Measurements from ENCODE around the gene FUT7. TPM values are rescaled to one million over a fixed set of nuclear protein-coding genes. Genes with fewer than 3 reads are reported as not detected.

The FUT7 gene
- total RNA-seq, 2 donors from 2014 or later = 10.0 to 17.8 TPM

DNA sequence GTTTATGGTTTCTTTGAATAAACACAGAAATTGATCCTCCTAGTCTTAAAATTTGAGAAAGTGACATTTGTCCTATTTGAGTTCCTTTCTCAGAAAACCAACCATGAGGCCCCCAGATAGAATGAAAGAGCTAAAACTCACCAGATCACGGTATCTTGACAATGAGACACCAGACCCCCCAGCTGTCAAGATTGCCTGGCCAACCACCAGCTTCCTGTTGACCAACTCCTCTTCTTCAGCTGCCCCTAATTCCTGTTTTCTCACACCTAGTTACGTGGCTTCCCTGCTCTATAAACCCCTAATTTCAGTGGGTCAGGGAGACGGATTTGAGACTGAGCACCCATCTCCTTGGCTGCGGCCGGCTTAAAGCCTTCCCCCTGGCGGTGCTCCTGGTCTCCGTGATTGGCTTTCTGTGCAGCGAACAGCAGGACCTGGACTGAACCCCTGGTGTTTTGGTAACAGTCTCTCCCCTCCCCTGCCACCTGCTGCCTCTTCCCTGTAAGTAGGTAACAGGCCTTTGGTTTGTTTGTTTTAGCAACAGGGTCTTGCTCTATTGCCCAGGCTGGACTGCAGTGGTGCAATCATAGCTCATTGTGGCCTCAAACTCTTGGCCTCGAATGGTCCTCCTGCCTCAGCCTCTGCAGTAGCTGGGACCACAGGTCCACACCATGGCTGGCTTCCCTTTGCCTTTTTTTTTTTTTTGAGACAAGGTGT, 26.8 kb upstream of the FUT7 start:
- no peaks in the 10 kb centered on the region for H3K36me3 Mint-ChIP-seq
- no peaks in the 10 kb centered on the region for H3K4me1 Mint-ChIP-seq (ENCODE audit: low read depth in 2 of 2)
- H3K9me3 Mint-ChIP-seq = no peaks in the 10 kb centered on the region
- H3K4me3 Mint-ChIP-seq = no peak overlapping the region
- peaks cover 0 to 3% of the 10 kb centered on the region in 2 donors for H3K27me3 Mint-ChIP-seq
- DNase-seq (ENCODE audit: low spot score) (no peak), ATAC-seq (no peak)
- no peak overlapping the region for H3K27ac Mint-ChIP-seq

DNA sequence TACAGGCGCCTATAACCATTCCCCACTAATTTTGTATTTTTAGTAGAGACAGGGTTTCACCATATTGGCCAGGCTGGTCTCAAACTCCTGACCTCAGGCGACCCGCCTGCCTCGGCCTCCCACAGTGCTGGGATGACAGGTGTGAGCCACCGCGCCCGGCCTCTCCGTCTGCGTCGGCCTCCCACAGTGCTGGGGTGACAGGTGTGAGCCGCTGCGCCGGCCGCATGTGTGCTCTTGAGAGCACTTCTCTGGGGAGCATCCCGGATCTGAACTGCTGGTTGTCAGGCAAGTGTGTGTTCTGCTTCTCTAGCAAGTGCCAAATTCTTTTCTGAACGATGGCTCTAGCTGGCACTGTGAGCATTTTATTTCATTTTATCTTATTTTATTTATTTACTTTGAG, 25.7 kb upstream of the FUT7 start:
- ATAC-seq (no peak), DNase-seq (ENCODE audit: low spot score) (no peak)
- no peaks in the 10 kb centered on the region for H3K36me3 Mint-ChIP-seq
- no peak overlapping the region for H3K4me3 Mint-ChIP-seq
- peaks cover 0 to 3% of the 10 kb centered on the region in 2 donors for H3K27me3 Mint-ChIP-seq
- H3K4me1 Mint-ChIP-seq (ENCODE audit: low read depth in 2 of 2) = no peaks in the 10 kb centered on the region
- H3K9me3 Mint-ChIP-seq = no peaks in the 10 kb centered on the region
- H3K27ac Mint-ChIP-seq = no peak overlapping the region

DNA sequence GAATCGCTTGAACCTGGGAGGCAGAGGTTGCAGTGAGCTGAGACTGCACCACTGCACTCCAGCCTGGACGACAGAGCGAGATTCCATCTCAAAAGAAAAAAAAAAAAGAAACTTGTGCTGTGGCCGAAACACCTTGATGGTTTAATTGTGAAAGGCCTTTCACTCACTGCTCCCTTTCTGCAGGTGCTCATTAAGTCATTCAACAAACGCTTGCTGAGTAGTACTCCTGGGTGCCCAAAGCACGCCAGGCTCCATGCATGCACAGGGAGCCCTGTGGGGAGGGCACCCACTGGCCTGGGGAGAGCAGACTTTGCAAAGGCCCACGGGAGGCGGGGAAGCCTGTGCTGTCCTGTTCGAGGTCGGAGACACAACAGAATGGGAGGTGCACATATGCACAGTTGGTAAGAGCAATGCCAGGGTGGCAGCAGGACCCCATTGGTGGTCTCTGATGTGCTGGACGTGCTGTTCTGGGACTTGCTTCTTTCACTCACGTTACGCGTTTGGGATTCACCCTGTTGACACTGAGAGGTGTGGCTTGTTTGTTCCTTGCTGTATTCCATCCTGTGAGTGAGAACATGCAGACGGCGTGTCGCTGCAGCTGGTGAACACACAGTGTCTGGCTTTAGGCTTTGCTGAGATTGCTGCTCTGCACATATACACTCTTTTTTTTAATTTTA, 25.0 kb upstream of the FUT7 start:
- no peaks in the 10 kb centered on the region for H3K36me3 Mint-ChIP-seq
- no peak overlapping the region for H3K4me3 Mint-ChIP-seq

DNA sequence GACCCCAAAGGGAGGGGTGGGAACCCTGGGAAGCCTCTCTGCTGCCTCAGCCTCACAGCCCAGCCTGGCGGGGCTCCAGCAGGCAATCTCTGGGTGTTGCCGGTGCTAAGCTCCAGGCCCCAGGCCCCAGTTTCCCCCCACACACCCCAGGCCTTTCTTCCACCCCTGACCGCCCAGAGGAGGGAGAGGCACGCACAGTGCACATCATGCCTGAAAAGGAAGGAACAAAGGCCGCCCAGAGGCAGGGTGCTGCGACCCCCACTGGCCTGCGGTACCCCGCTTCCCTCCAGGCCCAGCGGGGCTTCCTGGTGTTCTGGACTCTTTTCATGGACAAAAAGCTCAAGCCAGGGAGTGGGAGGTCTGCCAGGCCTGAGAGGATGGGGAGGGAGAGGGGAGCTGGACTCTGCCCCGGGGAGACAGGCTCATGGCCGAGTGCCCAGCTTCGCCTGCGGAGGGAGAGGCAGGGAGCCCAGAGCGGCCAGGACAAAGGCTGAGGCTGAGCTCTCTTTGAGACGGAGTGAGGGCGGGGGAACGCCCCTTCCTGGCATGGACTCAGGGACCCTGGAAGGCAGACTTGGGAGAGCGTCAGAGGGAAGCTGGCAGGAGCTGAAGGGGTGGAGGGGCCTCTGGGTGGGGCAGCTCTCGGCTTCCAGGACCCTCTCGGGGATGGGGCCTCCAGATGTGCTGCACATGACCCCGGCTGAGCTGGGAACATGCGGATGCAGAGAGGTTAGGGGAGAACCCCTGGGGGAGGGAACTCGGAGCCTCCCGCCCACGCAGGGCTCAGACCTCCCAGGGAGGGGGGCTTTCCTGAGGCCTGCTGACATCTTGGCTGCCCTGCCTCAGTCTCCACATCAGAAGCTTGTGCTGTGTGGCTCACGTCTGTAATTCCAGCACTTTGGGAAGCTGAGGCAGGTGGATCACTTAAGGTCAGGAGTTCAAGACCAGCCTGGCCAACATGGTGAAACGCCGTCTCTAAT, 23.8 kb upstream of the FUT7 start:
- H3K4me1 Mint-ChIP-seq (ENCODE audit: low read depth in 2 of 2) = no peaks in the 10 kb centered on the region
- H3K4me3 Mint-ChIP-seq = no peak overlapping the region
- H3K27ac Mint-ChIP-seq = no peak overlapping the region
- H3K27me3 Mint-ChIP-seq = peaks cover 0 to 3% of the 10 kb centered on the region in 2 donors
- no peak for DNase-seq (ENCODE audit: low spot score)
- no peak for ATAC-seq
- H3K36me3 Mint-ChIP-seq = no peaks in the 10 kb centered on the region
- no peaks in the 10 kb centered on the region for H3K9me3 Mint-ChIP-seq

More for the DNA sequence above, 25.0 kb upstream of the FUT7 start:
- H3K9me3 Mint-ChIP-seq = no peaks in the 10 kb centered on the region
- H3K27me3 Mint-ChIP-seq = peaks cover 0 to 3% of the 10 kb centered on the region in 2 donors
- DNase-seq (ENCODE audit: low spot score) = no peak
- H3K4me1 Mint-ChIP-seq (ENCODE audit: low read depth in 2 of 2) = no peaks in the 10 kb centered on the region
- no peak for ATAC-seq
- no peak overlapping the region for H3K27ac Mint-ChIP-seq

DNA sequence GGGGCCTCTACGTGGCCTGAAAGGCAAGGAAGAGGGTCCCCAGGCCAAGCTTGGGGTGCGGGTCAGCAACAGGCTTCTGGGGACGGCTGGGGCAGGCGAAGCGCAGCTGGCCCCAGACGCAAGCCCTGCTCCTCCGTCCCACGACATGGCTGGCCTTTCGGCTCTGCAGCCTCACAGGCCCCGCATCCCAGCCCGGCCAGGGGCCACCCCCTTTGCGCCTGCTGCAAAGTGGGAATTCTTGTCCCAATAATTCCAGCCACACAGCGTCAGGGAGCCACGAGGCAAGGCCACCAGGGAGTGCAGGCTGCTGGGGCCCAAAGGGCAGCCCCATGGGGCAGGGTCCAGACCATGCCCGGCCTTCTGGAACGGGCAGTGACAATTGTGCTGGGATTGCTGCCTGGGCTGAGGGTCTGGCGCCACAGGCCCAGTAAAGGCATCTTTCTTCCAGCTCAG, 23.1 kb upstream of the FUT7 start:
- Mint-ChIP-seq H3K27ac (no peak overlapping the region), H3K4me1 (ENCODE audit: low read depth in 2 of 2) (no peaks in the 10 kb centered on the region), H3K4me3 (no peak overlapping the region), H3K9me3 (no peaks in the 10 kb centered on the region), H3K36me3 (no peaks in the 10 kb centered on the region), H3K27me3 (peaks cover 2 to 5% of the 10 kb centered on the region in 2 donors)
- DNase-seq (ENCODE audit: low spot score) (no peak), ATAC-seq (no peak)

DNA sequence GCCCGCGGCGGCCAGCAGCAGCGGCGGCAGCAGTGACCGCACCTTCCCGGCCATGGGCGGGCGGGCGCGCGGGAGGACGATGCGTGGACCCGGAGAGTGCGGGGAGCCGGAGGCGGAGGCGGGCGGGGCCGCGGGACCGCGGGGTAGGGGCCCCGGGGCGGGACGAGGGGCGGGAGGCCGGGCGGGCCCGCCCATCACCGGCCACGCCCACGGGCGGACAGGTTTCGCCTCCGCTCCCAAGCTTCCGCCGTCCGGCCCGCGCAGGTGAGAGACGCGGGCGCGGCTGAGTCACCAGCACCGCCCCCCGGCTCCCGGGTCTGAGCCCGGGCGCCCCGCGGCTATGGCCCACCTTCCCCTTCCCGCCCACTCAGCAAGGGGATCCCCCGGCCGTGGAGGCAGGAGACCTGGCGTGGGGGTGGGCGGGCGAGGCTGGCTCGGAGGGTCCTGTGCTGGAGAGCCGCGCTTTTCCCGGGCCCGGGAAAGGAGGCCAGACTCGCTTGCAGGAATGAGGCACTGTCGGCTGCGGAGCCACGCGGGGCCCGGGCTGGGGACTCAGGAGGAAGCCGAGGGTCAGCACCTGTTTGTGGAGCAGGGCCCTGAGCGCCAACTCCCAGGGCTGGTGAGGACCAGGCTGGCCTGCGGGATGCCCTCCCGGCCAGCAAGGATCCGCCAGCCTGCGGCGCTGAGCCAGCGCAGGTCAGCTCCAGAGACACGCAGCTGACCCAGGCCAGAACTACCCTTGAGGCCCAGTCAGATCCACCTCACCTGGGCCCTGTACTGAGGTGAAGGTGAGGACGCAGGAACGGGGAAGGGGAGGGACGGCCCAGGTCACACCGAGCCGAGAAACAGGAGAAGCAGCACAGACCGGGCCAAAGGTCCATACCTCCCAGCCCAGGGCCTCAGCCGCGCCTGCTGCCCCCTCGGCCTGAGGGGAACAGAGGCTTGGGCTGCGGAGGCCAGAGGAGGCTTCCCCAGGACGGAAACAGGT, 22.4 kb upstream of the FUT7 start, which contains the start of gene ENTPD2:
Gene ENTPD2, minus strand, starts transcription at position 118 of the 988 bp plus-strand sequence. Its CDS starts 64 bp downstream, at position 54.
- no peaks in the 10 kb centered on the region for H3K9me3 Mint-ChIP-seq
- H3K4me3 Mint-ChIP-seq = no peak within 1 kb of the TSS
- no peaks in the 10 kb centered on the region for H3K36me3 Mint-ChIP-seq
- DNase-seq (ENCODE audit: low spot score) = no peak
- peaks cover 0 to 6% of the 10 kb centered on the region in 2 donors for H3K4me1 Mint-ChIP-seq (ENCODE audit: low read depth in 2 of 2)
- H3K27ac Mint-ChIP-seq = no peak within 1 kb of the TSS
- H3K27me3 Mint-ChIP-seq = peaks cover 8 to 11% of the 10 kb centered on the region in 2 donors
- ATAC-seq = peak; percentile 42 to 75

DNA sequence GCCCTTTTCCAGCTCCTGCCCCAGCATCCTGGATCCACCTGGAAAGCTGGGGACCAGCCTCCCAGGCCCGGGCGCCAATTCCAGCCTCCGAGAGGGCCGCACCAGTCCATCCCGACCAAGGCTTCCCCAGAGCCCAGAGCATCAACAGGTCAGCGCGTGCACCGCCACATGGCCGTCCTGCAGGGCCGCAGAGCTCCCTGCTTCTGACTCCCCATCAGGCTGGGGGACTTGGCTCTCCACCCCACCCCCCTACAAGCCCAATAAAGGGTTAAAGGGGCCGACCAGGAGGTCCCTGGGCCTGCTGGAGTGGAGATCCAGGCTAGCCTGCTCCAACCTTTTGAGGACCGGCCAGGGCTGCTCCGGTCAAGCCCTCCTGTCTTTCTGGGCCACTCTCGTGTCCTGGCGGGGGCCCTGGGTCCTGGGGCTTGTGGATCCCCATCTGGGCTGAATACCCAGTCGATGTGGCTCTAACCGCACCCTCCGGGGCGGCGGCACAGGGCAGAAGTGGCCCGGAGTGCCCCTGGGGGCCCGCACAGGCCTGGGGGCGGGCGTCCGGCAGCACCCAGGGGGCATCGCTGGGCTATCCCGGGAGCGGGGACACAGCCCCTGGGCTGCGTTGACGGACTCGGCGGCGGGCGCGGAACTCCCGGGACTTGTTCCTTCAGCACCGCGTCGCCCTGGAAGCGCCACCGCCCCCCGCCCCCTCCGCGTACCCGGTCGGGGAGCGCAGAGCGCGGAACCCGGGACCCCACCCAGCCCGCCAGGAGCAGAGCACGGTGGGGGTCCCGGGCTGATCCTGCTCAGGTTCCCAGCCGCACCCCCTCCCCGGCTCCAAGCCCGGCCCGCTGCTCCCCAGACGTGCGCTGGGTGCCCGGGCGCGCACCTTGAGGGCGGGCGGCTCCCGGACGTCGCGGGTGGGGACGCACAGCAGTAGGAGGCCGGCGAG, 21.4 kb upstream of the FUT7 start:
- Mint-ChIP-seq H3K27ac (no peak overlapping the region), H3K4me3 (no peak overlapping the region), H3K9me3 (no peaks in the 10 kb centered on the region), H3K27me3 (peaks cover 8 to 11% of the 10 kb centered on the region in 2 donors), H3K36me3 (no peaks in the 10 kb centered on the region), H3K4me1 (ENCODE audit: low read depth in 2 of 2) (peaks cover 0 to 6% of the 10 kb centered on the region in 2 donors)
- ATAC-seq (no peak), DNase-seq (ENCODE audit: low spot score) (no peak)

DNA sequence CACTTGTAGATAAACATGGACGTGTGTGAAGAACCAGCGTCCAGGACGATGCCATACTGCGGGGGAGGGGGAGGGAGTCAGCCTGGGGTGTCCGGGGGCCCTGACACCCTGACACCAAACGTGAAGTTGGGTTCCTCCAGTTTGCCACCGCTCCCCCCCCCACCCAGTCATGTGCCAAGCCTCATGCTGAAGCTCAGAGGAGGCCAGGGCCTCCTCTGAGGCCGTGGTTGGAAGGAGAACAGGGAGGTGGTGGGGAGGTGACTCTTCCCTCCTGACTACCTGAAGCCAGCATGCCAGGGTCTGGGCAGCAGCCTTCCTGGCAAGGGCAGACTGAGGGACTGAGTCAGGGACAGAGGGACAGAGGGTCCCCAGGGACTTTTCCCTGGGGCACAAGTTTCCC, 20.4 kb upstream of the FUT7 start:
- ATAC-seq = no peak

DNA sequence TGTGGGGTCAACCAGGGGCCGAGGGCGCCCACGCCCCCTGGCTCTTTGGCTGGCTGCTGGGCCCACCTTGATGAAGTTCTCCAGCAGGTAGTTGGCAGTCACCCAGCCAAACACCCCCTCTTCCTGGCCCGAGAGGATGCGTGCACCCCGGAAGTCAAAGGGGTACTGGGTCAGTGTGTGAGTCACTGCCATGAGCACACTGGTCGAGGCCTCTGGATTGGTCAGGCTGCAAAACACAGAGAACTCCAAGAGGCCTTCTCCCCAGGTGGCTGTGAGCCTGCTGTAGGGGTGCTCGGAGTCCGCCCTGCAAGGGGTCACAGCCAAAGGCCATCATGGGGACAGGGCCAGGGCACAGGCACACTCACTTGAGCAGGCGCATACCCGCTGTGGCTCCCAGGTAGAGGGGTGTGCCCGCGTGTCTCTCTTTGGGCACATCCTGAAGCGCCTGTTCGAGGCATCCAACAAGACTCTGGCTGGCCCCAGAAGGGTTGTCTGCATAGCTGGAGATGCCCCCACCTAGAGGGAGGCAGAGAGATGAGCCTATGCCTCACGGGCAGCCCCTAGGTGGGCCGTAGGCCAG, 19.3 kb upstream of the FUT7 start:
- ATAC-seq (no peak), DNase-seq (ENCODE audit: low spot score) (no peak)
- Mint-ChIP-seq H3K27me3 (peaks cover 8 to 19% of the 10 kb centered on the region in 2 donors), H3K36me3 (no peaks in the 10 kb centered on the region), H3K4me1 (ENCODE audit: low read depth in 2 of 2) (peaks cover 0 to 8% of the 10 kb centered on the region in 2 donors), H3K9me3 (no peaks in the 10 kb centered on the region), H3K27ac (no peak overlapping the region), H3K4me3 (no peak overlapping the region)

More for the DNA sequence above, 20.4 kb upstream of the FUT7 start:
- H3K27ac Mint-ChIP-seq = no peak overlapping the region
- peaks cover 8 to 17% of the 10 kb centered on the region in 2 donors for H3K27me3 Mint-ChIP-seq
- no peak for DNase-seq (ENCODE audit: low spot score)
- H3K36me3 Mint-ChIP-seq = no peaks in the 10 kb centered on the region
- H3K4me1 Mint-ChIP-seq (ENCODE audit: low read depth in 2 of 2) = peaks cover 0 to 6% of the 10 kb centered on the region in 2 donors
- no peaks in the 10 kb centered on the region for H3K9me3 Mint-ChIP-seq
- no peak overlapping the region for H3K4me3 Mint-ChIP-seq

DNA sequence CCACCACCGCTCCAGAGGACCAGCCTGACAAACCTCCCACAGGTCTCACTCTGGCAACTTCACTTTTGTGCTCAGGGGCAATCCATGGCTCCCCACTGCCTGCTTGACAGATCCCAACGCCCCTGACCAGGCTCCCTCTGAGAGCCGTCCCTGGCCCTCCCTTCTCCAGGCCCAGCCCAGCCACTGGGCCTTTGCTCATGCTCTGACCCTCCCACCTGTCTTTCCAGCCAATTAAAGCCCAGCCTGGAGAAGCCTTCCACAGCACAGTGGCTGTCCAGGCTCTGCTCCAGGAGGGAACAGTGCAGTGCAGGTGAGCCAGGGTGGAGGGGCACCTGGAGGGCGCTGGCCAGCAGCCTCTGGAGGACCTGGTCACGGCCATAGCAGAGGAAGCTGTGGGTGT, 18.7 kb upstream of the FUT7 start:
- no peak for ATAC-seq
- Mint-ChIP-seq H3K27ac (no peak overlapping the region), H3K4me3 (no peak overlapping the region), H3K36me3 (no peaks in the 10 kb centered on the region), H3K4me1 (ENCODE audit: low read depth in 2 of 2) (peaks cover 0 to 8% of the 10 kb centered on the region in 2 donors), H3K27me3 (peaks cover 8 to 19% of the 10 kb centered on the region in 2 donors), H3K9me3 (no peaks in the 10 kb centered on the region)
- no peak for DNase-seq (ENCODE audit: low spot score)

DNA sequence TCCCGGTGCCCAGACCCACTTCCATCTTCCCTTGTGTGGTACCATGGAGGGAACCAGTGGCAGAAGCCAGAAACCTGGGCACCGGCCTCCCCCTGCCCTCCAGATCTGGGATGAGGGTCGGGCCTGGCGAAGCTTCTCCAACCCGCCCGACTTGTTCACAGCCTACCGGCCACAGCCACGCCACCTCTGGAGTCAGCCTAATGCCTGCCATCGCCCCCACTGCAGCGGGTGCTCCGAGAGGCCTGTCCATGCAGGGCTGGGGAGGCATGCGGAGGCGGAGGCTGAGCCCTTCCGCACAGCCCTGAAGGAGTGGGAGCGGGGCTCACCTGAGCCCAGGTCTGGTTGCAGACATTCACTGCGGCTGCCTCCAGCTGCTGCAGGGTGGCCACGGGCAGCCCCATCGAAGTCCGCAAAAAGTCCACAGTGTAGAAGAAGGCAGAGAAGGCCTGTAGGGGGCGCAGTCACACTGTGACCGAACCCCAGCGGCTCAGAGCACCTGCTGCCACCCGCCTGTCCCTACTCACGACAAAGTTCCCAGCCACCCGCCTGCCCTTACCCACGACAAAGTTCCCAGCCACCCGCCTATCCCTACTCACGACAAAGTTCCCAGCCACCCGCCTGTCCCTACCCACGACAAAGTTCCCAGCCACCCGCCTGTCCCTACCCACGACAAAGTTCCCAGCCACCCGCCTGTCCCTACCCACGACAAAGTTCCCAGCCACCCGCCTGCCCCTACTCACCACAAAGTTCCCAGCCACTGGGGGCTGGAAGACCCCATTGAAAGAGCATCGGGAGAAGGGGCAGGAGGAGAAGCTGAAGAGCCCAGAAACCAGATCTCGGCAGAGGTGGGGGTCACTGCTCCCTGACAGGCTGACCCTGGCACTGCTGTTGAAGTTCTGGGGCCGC, 17.9 kb upstream of the FUT7 start:
- Mint-ChIP-seq H3K4me3 (no peak overlapping the region), H3K9me3 (no peaks in the 10 kb centered on the region), H3K36me3 (no peaks in the 10 kb centered on the region), H3K27me3 (peaks cover 8 to 22% of the 10 kb centered on the region in 2 donors), H3K4me1 (ENCODE audit: low read depth in 2 of 2) (peaks cover 3 to 12% of the 10 kb centered on the region in 2 donors), H3K27ac (no peak overlapping the region)
- DNase-seq (ENCODE audit: low spot score) = no peak
- ATAC-seq = peak in 1 of 2 donors; percentile 47
